B cell (primary cell): ENCODE results near the gene GNAT2. TPM values are rescaled to one million over a fixed set of nuclear protein-coding genes. Genes with fewer than 3 reads are reported as not detected.

ENCODE experiments used
- ATAC-seq: fragments of 200-7000 bp; cut with Tn5 transposase; one replicate; pipeline ENCODE4 v1.10.0; 2021; ENCODE audit warnings: low read depth, mild to moderate bottlenecking, moderate number of reproducible peaks, moderate library complexity
- CTCF ChIA-PET: fragments of 350-600 bp; sonication (Branson Sonifier 250); formaldehyde crosslinking; loops from one replicate; lab custom pipeline; 2021; ENCODE audit warnings: antibody characterized with exemption, inconsistent platforms; lab: Charles Lee
- POLR2A ChIA-PET: fragments of 350-600 bp; sonication (Branson Sonifier 250); formaldehyde crosslinking; loops from one replicate; lab custom pipeline; 2021; ENCODE audit warnings: antibody characterized with exemption; lab: Charles Lee
- DNase-seq: peaks from one replicate; pipeline ENCODE4 v3.0.0; 2013
- H2AFZ ChIP-seq: 2 replicates; pipeline ENCODE4 v1.6.1; 2012; ENCODE audit warnings: mild to moderate bottlenecking, low read depth, low read length; ENCODE audit not compliant: insufficient read depth, poor library complexity, severe bottlenecking
- H3K27ac ChIP-seq, 2 donors: 1 replicate in 1 of 2; 2 replicates in 1 of 2; pipeline ENCODE4 v1.5.1; 2012 to 2013; ENCODE audit warnings: low read length in 2 of 2, mild to moderate bottlenecking in 2 of 2, moderate library complexity in 1 of 2
- H3K27me3 ChIP-seq, 4 experiments: fragments of 200-600 bp in 1 of 4; sonication (generic) in 1 of 4; replicated peaks in 1 of 4; 1 replicate in 2 of 4; 2 replicates in 2 of 4; pipeline versions ENCODE4 v1.6.1 to v1.7.0; 2013 to 2016; ENCODE audit warnings: low read length in 3 of 4, mild to moderate bottlenecking in 2 of 4, mixed read lengths in 1 of 4, moderate library complexity in 1 of 4; ENCODE audit not compliant: insufficient read depth in 4 of 4, control insufficient read depth in 3 of 4; ENCODE audit errors: control extremely low read depth in 1 of 4
- H3K36me3 ChIP-seq, 2 experiments: replicated peaks in 1 of 2; 1 replicate in 1 of 2; 2 replicates in 1 of 2; pipeline versions ENCODE4 v1.6.1 to v1.7.1; 2013; ENCODE audit warnings: low read length in 1 of 2; ENCODE audit not compliant: insufficient read depth in 2 of 2, control insufficient read depth in 1 of 2; ENCODE audit errors: control extremely low read depth in 1 of 2, extremely low read depth in 1 of 2
- H3K4me1 ChIP-seq, 2 donors: fragments of 200-600 bp in 1 of 2; sonication (generic) in 1 of 2; 1 replicate in 1 of 2; 2 replicates in 1 of 2; pipeline versions ENCODE4 v1.5.1 to v1.6.1; 2013 to 2017; ENCODE audit warnings: low read length in 2 of 2; ENCODE audit not compliant: control insufficient read depth in 2 of 2, insufficient read depth in 2 of 2
- H3K4me2 ChIP-seq: replicated peaks from 2 replicates; pipeline ENCODE3; 2012; ENCODE audit warnings: mild to moderate bottlenecking, low read depth, low read length; ENCODE audit not compliant: poor library complexity, severe bottlenecking
- H3K4me3 ChIP-seq, 5 experiments: fragments of 200-600 bp in 1 of 5; sonication (generic) in 1 of 5; 1 replicate in 3 of 5; 2 replicates in 2 of 5; pipeline versions ENCODE4 v1.5.1 to v1.7.0; 2011 to 2016; ENCODE audit warnings: low read length in 4 of 5, mild to moderate bottlenecking in 4 of 5, low read depth in 2 of 5, control low read depth in 1 of 5, moderate library complexity in 1 of 5; ENCODE audit not compliant: insufficient read depth in 1 of 5; ENCODE audit errors: control extremely low read depth in 1 of 5, extremely low read depth in 1 of 5
- H3K79me2 ChIP-seq: fragments of 200-600 bp; sonication (generic); one replicate; pipeline ENCODE4 v1.6.0; 2016; ENCODE audit warnings: low read length; ENCODE audit not compliant: control insufficient read depth, insufficient read depth
- H3K9ac ChIP-seq: fragments of 200-600 bp; sonication (generic); 2 replicates; pipeline ENCODE4 v1.6.1; 2017; ENCODE audit warnings: mild to moderate bottlenecking, low read length, moderate library complexity
- H3K9me3 ChIP-seq, 3 donors: one replicate each; pipeline versions ENCODE4 v1.6.1 to v1.7.1; 2013; ENCODE audit warnings: low read length in 2 of 3; ENCODE audit not compliant: control insufficient read depth in 2 of 3, insufficient read depth in 1 of 3; ENCODE audit errors: control extremely low read depth in 1 of 3
- H4K20me1 ChIP-seq: 2 replicates; pipeline ENCODE4 v1.6.0; 2012; ENCODE audit warnings: mild to moderate bottlenecking, low read length; ENCODE audit not compliant: insufficient read depth, control insufficient read depth, poor library complexity, severe bottlenecking
- H3K27ac Mint-ChIP-seq: one replicate; pipeline ENCODE4 v1.8.0; 2021; ENCODE audit warnings: mixed read lengths
- H3K27me3 Mint-ChIP-seq: one replicate; pipeline ENCODE4 v1.8.0; 2021; ENCODE audit warnings: mixed read lengths
- H3K4me1 Mint-ChIP-seq: one replicate; pipeline ENCODE4 v1.8.0; 2021; ENCODE audit warnings: mixed read lengths
- H3K4me3 Mint-ChIP-seq: one replicate; pipeline ENCODE4 v1.8.0; 2021; ENCODE audit warnings: mixed read lengths
- H3K9me3 Mint-ChIP-seq: one replicate; pipeline ENCODE4 v1.8.0; 2022; ENCODE audit warnings: mixed read lengths; ENCODE audit not compliant: insufficient read depth
- EZH2 ChIP-seq: IDR thresholded peaks from 2 replicates; pipeline ENCODE4 v1.6.1; 2012; ENCODE audit warnings: borderline replicate concordance, low read depth, mild to moderate bottlenecking, moderate library complexity, low read length; ENCODE audit not compliant: insufficient read depth, poor library complexity, severe bottlenecking
- WGBS: methylation state at CpG from one replicate; pipeline ENCODE4 v1.1.5; 2013; ENCODE audit warnings: missing lambda C conversion rate; ENCODE audit not compliant: insufficient coverage; 5-methylcytosine and 5-hydroxymethylcytosine counted together
- intact Hi-C: fragments of 100-400 bp; cut with micrococcal nuclease; formaldehyde crosslinking; loops from one replicate; pipeline ENCODE4 v1.10.0; 2022
- polyA plus RNA-seq: library from polyadenylated mRNA; depleted of rRNA; stranded (reverse); fragments of >200 nt; gene quantifications from 2 replicates; pipeline ENCODE4 v1.2.3, GENCODE V29; 2012
- total RNA-seq, 2 donors: library from RNA; stranded (reverse); fragments of 120-200 nt in 1 of 2; gene quantifications; 1 replicate in 1 of 2; 2 replicates in 1 of 2; pipeline versions ENCODE4 v1.2.3 to v1.2.4, GENCODE V29; 2013 to 2022
- TF ChIP-seq, protein P1 (sequence below): fragments of 200-600 bp; IDR thresholded peaks from one replicate; pipeline ENCODE4 v1.8.0; 2022; ENCODE audit warnings: antibody characterized with exemption, mild to moderate bottlenecking

Gene GNAT2
- total and polyA plus RNA-seq, 2 donors (not counting 1 experiment from before 2014, with no cell fraction given): not detected

DNA sequence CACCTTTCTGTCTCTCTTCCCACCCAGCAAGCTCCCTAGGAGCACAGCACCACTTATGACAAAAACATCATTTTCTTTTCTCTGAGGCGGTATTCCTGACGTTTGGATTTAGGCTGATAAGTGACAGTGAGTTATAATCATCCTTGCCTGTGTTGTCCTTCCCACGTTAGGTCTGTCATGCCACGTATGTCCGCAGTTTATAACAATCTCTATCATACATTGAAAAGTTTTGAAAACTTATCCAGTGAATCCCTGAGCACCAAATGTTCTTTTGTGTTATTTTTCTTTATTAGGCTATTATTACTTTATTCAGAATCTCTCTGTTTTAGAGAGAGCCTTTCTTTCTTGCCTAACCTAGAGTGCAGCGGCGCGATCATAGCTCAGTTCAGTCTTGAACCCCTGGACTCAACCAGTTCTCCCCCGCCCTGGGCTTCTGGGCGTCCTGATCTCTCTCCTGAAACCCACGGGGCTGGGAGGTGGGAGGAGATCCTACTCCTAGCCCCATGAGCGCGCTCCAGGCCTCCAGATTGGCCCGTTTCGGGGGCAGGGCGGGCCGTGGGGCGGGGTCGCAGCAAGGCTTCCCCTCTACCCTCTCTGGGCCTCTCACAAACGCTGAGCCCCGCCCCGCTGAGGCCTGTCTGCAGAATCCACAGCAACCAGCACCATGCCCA, 48.2 kb upstream of the GNAT2 start, which contains the start of gene GSTM2:
Gene GSTM2, plus strand, starts transcription at position 606 of the 671 bp plus-strand sequence. Its CDS starts 59 bp downstream, at position 665.
- POLR2A ChIA-PET: no interaction called here
- peak within 1 kb of the TSS; percentile 72 for H3K4me2 ChIP-seq
- H3K9ac ChIP-seq: peak within 1 kb of the TSS; percentile 44

DNA sequence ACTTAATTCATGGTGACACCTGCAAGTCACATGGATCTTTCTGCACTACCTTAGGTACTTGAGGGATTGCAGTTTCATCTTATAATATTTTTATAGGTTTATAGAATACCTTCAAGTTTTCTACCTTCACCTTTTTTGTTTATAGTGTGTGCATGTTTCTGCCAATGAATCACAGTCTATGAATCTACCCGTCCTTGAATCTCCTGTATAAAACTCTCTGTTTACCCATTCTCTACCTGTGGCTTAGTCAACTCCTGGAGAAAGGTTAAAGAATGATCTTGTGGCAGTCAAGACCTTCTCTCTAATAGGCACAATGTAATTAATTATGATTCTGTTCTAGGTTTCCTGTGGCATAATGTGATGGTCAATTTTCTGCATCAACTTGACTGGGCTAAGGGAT, 45.3 kb upstream of the GNAT2 start:
- Histone ChIP-seq H3K27me3 (no peaks in the 10 kb centered on the region), H2AFZ (no peak overlapping the region), H3K79me2 (no peaks in the 10 kb centered on the region), H3K36me3 (peaks cover 0 to 7% of the 10 kb centered on the region in 2 experiments), H4K20me1 (no peaks in the 10 kb centered on the region), H3K4me3 (no peak overlapping the region), H3K9ac (no peak overlapping the region), H3K9me3 (no peaks in the 10 kb centered on the region), H3K4me2 (no peak overlapping the region), H3K27ac (no peak overlapping the region), H3K4me1 (peaks cover 4 to 14% of the 10 kb centered on the region in 2 donors)
- H3K4me1 Mint-ChIP-seq: peaks cover 17% of the 10 kb centered on the region
- ChIA-PET POLR2A (no interaction called here), CTCF (interaction anchor here (1.4 kb wide), 1 partner anchor 24 kb away, joined by 4 read pairs; no protein-coding TSS in a partner anchor)
- H3K9me3 Mint-ChIP-seq: no peaks in the 10 kb centered on the region
- DNase-seq (no peak), ATAC-seq (no peak)
- intact Hi-C loops: no loop called here
- H3K4me3 Mint-ChIP-seq: no peak overlapping the region
- no peak overlapping the region for H3K27ac Mint-ChIP-seq
- H3K27me3 Mint-ChIP-seq: no peaks in the 10 kb centered on the region
- no peak for TF ChIP-seq EZH2
- TF ChIP-seq, protein P1, sequence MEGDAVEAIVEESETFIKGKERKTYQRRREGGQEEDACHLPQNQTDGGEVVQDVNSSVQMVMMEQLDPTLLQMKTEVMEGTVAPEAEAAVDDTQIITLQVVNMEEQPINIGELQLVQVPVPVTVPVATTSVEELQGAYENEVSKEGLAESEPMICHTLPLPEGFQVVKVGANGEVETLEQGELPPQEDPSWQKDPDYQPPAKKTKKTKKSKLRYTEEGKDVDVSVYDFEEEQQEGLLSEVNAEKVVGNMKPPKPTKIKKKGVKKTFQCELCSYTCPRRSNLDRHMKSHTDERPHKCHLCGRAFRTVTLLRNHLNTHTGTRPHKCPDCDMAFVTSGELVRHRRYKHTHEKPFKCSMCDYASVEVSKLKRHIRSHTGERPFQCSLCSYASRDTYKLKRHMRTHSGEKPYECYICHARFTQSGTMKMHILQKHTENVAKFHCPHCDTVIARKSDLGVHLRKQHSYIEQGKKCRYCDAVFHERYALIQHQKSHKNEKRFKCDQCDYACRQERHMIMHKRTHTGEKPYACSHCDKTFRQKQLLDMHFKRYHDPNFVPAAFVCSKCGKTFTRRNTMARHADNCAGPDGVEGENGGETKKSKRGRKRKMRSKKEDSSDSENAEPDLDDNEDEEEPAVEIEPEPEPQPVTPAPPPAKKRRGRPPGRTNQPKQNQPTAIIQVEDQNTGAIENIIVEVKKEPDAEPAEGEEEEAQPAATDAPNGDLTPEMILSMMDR: no peak
- no CpG with 5 or more reads among the region's 1 CpG for WGBS

More for the DNA sequence above, 48.2 kb upstream of the GNAT2 start, which contains the start of gene GSTM2:
- TF ChIP-seq, protein P1: no peak
- no peak for TF ChIP-seq EZH2
- Mint-ChIP-seq H3K4me3 (peak within 1 kb of the TSS; percentile 87), H3K27ac (peak within 1 kb of the TSS; percentile 63), H3K9me3 (no peaks in the 10 kb centered on the region), H3K27me3 (no peaks in the 10 kb centered on the region), H3K4me1 (peaks cover 19% of the 10 kb centered on the region)
- Histone ChIP-seq H2AFZ (peak within 1 kb of the TSS; percentile 58), H3K36me3 (no peaks in the 10 kb centered on the region), H3K27ac (no peak within 1 kb of the TSS), H3K4me3 (peak within 1 kb of the TSS; percentile 5 to 43 (median 30)), H3K9me3 (no peaks in the 10 kb centered on the region), H3K4me1 (peaks cover 4 to 14% of the 10 kb centered on the region in 2 donors), H3K27me3 (no peaks in the 10 kb centered on the region), H4K20me1 (no peaks in the 10 kb centered on the region), H3K79me2 (no peaks in the 10 kb centered on the region)
- DNase-seq: peak; percentile 71
- 0% methylated on average over 9 of the region's 22 CpGs for WGBS
- CTCF ChIA-PET: interaction anchor here (1.1 kb wide), 1 partner anchor 28 kb away, joined by 4 read pairs; no protein-coding TSS in a partner anchor
- peak; percentile 98 for ATAC-seq
- intact Hi-C loops: no loop called here
